ENCODE results near the gene HERC3. TPM values are rescaled to one million over a fixed set of nuclear protein-coding genes. Genes with fewer than 3 reads are reported as not detected.

Gene HERC3
- total RNA-seq, 1 experiment from 2014 or later = 16.9 TPM

- Histone ChIP-seq H3K9me3 (ENCODE audit: insufficient read depth, low read depth) (no peaks in the 10 kb centered on the region), H3K79me2 (ENCODE audit: low read depth) (no peaks in the 10 kb centered on the region), H3K27ac (peak overlapping the region; percentile 50), H3K27me3 (ENCODE audit: insufficient read depth, low read depth) (no peaks in the 10 kb centered on the region), H3K36me3 (ENCODE audit: low read depth) (no peaks in the 10 kb centered on the region), H3K9me2 (ENCODE audit: insufficient read depth) (no peaks in the 10 kb centered on the region), H3K4me2 (peak overlapping the region; percentile 86), H3K4me3 (peak overlapping the region; percentile 70), H2AFZ (peak overlapping the region; percentile 85), H4K20me1 (ENCODE audit: insufficient read depth) (no peaks in the 10 kb centered on the region), H3K4me1 (replicated peaks; ENCODE audit: insufficient read depth) (0 out of 2 replicates have a peak, but pooled peaks cover 8% of the 10 kb centered on the region), H3F3A (ENCODE audit: insufficient read depth, low read depth) (peaks cover 7% of the 10 kb centered on the region; the same call in 1 of the 2 replicates)
- no TSS peak for BruUV-seq (replicated peaks)
- CTCF ChIA-PET = interaction anchor here (1.0 kb wide), 1 partner anchor 66 kb away, joined by 5 read pairs; no protein-coding TSS in a partner anchor
- peak; percentile 74 to 77 for DNase-seq
- TF ChIP-seq, protein P1, sequence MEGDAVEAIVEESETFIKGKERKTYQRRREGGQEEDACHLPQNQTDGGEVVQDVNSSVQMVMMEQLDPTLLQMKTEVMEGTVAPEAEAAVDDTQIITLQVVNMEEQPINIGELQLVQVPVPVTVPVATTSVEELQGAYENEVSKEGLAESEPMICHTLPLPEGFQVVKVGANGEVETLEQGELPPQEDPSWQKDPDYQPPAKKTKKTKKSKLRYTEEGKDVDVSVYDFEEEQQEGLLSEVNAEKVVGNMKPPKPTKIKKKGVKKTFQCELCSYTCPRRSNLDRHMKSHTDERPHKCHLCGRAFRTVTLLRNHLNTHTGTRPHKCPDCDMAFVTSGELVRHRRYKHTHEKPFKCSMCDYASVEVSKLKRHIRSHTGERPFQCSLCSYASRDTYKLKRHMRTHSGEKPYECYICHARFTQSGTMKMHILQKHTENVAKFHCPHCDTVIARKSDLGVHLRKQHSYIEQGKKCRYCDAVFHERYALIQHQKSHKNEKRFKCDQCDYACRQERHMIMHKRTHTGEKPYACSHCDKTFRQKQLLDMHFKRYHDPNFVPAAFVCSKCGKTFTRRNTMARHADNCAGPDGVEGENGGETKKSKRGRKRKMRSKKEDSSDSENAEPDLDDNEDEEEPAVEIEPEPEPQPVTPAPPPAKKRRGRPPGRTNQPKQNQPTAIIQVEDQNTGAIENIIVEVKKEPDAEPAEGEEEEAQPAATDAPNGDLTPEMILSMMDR (conservative IDR thresholded peaks at IDR 0.05) = no peak
- no peak for TF ChIP-seq EZH2 (IDR thresholded peaks at IDR 0.05; ENCODE audit: low read depth)
- POLR2A ChIA-PET (ENCODE audit: unreplicated experiment) = interaction anchor here (0.5 to 1.1 kb wide), 3 partner anchors 18 to 63 kb away, joined by 3 to 8 read pairs (median 4); no protein-coding TSS in a partner anchor
- intact Hi-C loops (cut with micrococcal nuclease; ENCODE audit: unreplicated experiment) = loop anchor here (2.0 to 5.0 kb wide), 2 partner anchors 20 to 56 kb away; no protein-coding TSS in a partner anchor
Observed at GRCh38 chr4:88592600-88593448, 544 bp downstream of the HERC3 start.

GRCh38 chr4:88597970-88598660 is 5.8 kb downstream of the HERC3 start:
- TF ChIP-seq, protein P1 (conservative IDR thresholded peaks at IDR 0.05) = no peak
- TF ChIP-seq EZH2 (IDR thresholded peaks at IDR 0.05; ENCODE audit: low read depth) = no peak
- H3K4me3 ChIP-seq = no peak overlapping the region
- intact Hi-C loops (cut with micrococcal nuclease; ENCODE audit: unreplicated experiment) = no loop called here
- H2AFZ ChIP-seq = no peak overlapping the region
- DNase-seq = no peak
- H3K27ac ChIP-seq = peak overlapping the region; percentile 97
- H4K20me1 ChIP-seq (ENCODE audit: insufficient read depth) = no peaks in the 10 kb centered on the region
- POLR2A ChIA-PET (ENCODE audit: unreplicated experiment) = no interaction called here
- peaks cover 28% of the 10 kb centered on the region for H3F3A ChIP-seq (ENCODE audit: insufficient read depth, low read depth)
- H3K9me3 ChIP-seq (ENCODE audit: insufficient read depth, low read depth) = no peaks in the 10 kb centered on the region
- no peak overlapping the region for H3K4me2 ChIP-seq
- CTCF ChIA-PET = no interaction called here
- BruUV-seq (replicated peaks) = no TSS peak
- H3K4me1 ChIP-seq (replicated peaks; ENCODE audit: insufficient read depth) = peaks cover 43% of the 10 kb centered on the region
- no peaks in the 10 kb centered on the region for H3K79me2 ChIP-seq (ENCODE audit: low read depth)
- H3K9me2 ChIP-seq (ENCODE audit: insufficient read depth) = no peaks in the 10 kb centered on the region
- H3K36me3 ChIP-seq (ENCODE audit: low read depth) = no peaks in the 10 kb centered on the region
- H3K27me3 ChIP-seq (ENCODE audit: insufficient read depth, low read depth) = no peaks in the 10 kb centered on the region

GRCh38 chr4:88599298-88599697 is 7.0 kb downstream of the HERC3 start:
- Histone ChIP-seq H3K27me3 (ENCODE audit: insufficient read depth, low read depth) (no peaks in the 10 kb centered on the region), H3K36me3 (ENCODE audit: low read depth) (no peaks in the 10 kb centered on the region), H2AFZ (no peak overlapping the region), H3K79me2 (ENCODE audit: low read depth) (no peaks in the 10 kb centered on the region), H3K9me3 (ENCODE audit: insufficient read depth, low read depth) (no peaks in the 10 kb centered on the region), H3F3A (ENCODE audit: insufficient read depth, low read depth) (peaks cover 21% of the 10 kb centered on the region), H4K20me1 (ENCODE audit: insufficient read depth) (no peaks in the 10 kb centered on the region), H3K4me1 (replicated peaks; ENCODE audit: insufficient read depth) (peaks cover 35% of the 10 kb centered on the region), H3K4me2 (peak overlapping the region; percentile 71), H3K4me3 (peak overlapping the region; percentile 34; the same call in 1 of the 2 replicates), H3K9me2 (ENCODE audit: insufficient read depth) (no peaks in the 10 kb centered on the region), H3K27ac (peak overlapping the region; percentile 97)
- BruUV-seq (replicated peaks) = TSS peak; percentile 87
- intact Hi-C loops (cut with micrococcal nuclease; ENCODE audit: unreplicated experiment) = no loop called here
- CTCF ChIA-PET = no interaction called here
- POLR2A ChIA-PET (ENCODE audit: unreplicated experiment) = no interaction called here
- no peak for TF ChIP-seq EZH2 (IDR thresholded peaks at IDR 0.05; ENCODE audit: low read depth)
- TF ChIP-seq, protein P1 (conservative IDR thresholded peaks at IDR 0.05) = no peak
- peak in 1 of 2 experiments; percentile 40 for DNase-seq
